GM21367 (cell line): ENCODE data around the gene SMC6.
A peak's percentile ranks its signal among the peaks of the same experiment; 100 is the strongest.

Experiments used
- ATAC-seq: cut with Tn5 transposase; IDR thresholded peaks from one replicate; pipeline ENCODE4 v1.9.1; 2021; ENCODE audit not compliant: unreplicated experiment

Gene SMC6

GRCh38 chr2:17768894-17769293 is 15.3 kb upstream of the SMC6 start:
- ATAC-seq = no peak

- no peak for ATAC-seq
These were observed 11.8 kb upstream of the SMC6 start for GRCh38 chr2:17765398-17765797.

- ATAC-seq = no peak
These were observed 10.2 kb upstream of the SMC6 start for GRCh38 chr2:17763641-17764333.

GRCh38 chr2:17762451-17762850 is 8.8 kb upstream of the SMC6 start:
- no peak for ATAC-seq

GRCh38 chr2:17759805-17760204 is 6.2 kb upstream of the SMC6 start:
- no peak for ATAC-seq

GRCh38 chr2:17758118-17758517 is 4.5 kb upstream of the SMC6 start:
- no peak for ATAC-seq

- ATAC-seq = no peak
These were observed 3.7 kb upstream of the SMC6 start for GRCh38 chr2:17757321-17757720.

- no peak for ATAC-seq
These were observed 3.1 kb upstream of the SMC6 start for GRCh38 chr2:17756668-17757067.

- ATAC-seq = no peak
These were observed 1.3 kb upstream of the SMC6 start for GRCh38 chr2:17754773-17755425.

- peak; percentile 32 for ATAC-seq
These were observed 463 bp downstream of the SMC6 start for GRCh38 chr2:17752892-17753802.

- ATAC-seq = peak; percentile 19
These were observed 1.4 kb downstream of the SMC6 start for GRCh38 chr2:17752246-17752645.

GRCh38 chr2:17749753-17750438 is 3.7 kb downstream of the SMC6 start:
- peak; percentile 28 for ATAC-seq

GRCh38 chr2:17748745-17749144 is 4.9 kb downstream of the SMC6 start:
- no peak for ATAC-seq

- no peak for ATAC-seq
These were observed 5.7 kb downstream of the SMC6 start for GRCh38 chr2:17747684-17748452.

- ATAC-seq = no peak
These were observed 13.4 kb downstream of the SMC6 start for GRCh38 chr2:17740203-17740602.

- ATAC-seq = no peak
These were observed 16.6 kb downstream of the SMC6 start for GRCh38 chr2:17736989-17737388.

GRCh38 chr2:17735864-17736263 is 17.7 kb downstream of the SMC6 start:
- no peak for ATAC-seq

- ATAC-seq = no peak
These were observed 20.0 kb downstream of the SMC6 start for GRCh38 chr2:17733599-17733998.

GRCh38 chr2:17729880-17730279 is 23.7 kb downstream of the SMC6 start:
- no peak for ATAC-seq

GRCh38 chr2:17728210-17728609 is 25.4 kb downstream of the SMC6 start:
- ATAC-seq = no peak
